HepG2 (cell line): ENCODE data around the gene ENDOD1. TPM values are rescaled to one million over a fixed set of nuclear protein-coding genes. Genes with fewer than 3 reads are reported as not detected.

Source experiments
- ATAC-seq: fragments of 200-7000 bp; cut with Tn5 transposase; 3 replicates; pipeline ENCODE4 v1.9.1; 2020; ENCODE audit warnings: mild to moderate bottlenecking, moderate library complexity
- BruUV-seq: library from RNA; stranded (reverse); fragments of 400-500 nt; replicated peaks from 2 replicates; lab custom pipeline; 2021; lab: Mats Ljungman, UMichigan
- CTCF ChIA-PET: fragments of 300-600 bp; formaldehyde crosslinking; extraction: SDS; loops from one replicate; lab custom pipeline; 2021; ENCODE audit warnings: low total read pairs, inconsistent platforms, low intra/inter-chr PET ratio; lab: Yijun Ruan, JAX
- POLR2A ChIA-PET: fragments of 350-600 bp; sonication (Branson Sonifier 250); formaldehyde crosslinking; loops from one replicate; lab custom pipeline; 2020; ENCODE audit warnings: antibody characterized with exemption, inconsistent platforms; lab: Yijun Ruan, JAX
- DNase-seq: peaks from one replicate; pipeline ENCODE4 v3.0.0-alpha.2; 2015; ENCODE audit warnings: low spot score
- FAIRE-seq: peaks from 3 replicates; lab custom pipeline; 2011; peaks lifted over from hg19 to GRCh38; lab: Jason Lieb, UNC
- H2AFZ ChIP-seq: one replicate; pipeline ENCODE4 v1.6.1; 2011; ENCODE audit warnings: low read length, inconsistent platforms
- H3K27ac ChIP-seq: fragments of 300-600 bp; 3 replicates; pipeline ENCODE4 v1.8.0; 2011; ENCODE audit warnings: mixed run types, mild to moderate bottlenecking, mixed read lengths, low read length, inconsistent platforms; ENCODE audit not compliant: insufficient read depth; ENCODE audit errors: extremely low read length
- H3K27me3 ChIP-seq, 2 experiments: fragments of 200-600 bp in 1 of 2; 2 replicates in 1 of 2; 3 replicates in 1 of 2; pipeline versions ENCODE4 v1.6.0 to v1.8.0; 2011; ENCODE audit warnings: low read length in 2 of 2, mild to moderate bottlenecking in 2 of 2, moderate library complexity in 2 of 2, inconsistent platforms in 1 of 2; ENCODE audit not compliant: insufficient read depth in 2 of 2, control insufficient read depth in 1 of 2
- H3K36me3 ChIP-seq, 2 experiments: fragments of 200-600 bp in 1 of 2; replicated peaks in 1 of 2; 2 replicates in 1 of 2; 3 replicates in 1 of 2; pipeline versions ENCODE4 v1.5.1 to v1.8.0; 2011; ENCODE audit warnings: low read length in 2 of 2, inconsistent platforms in 1 of 2; ENCODE audit not compliant: insufficient read depth in 2 of 2, control insufficient read depth in 1 of 2
- H3K4me1 ChIP-seq: 2 replicates; pipeline ENCODE4 v1.5.1; 2012; ENCODE audit warnings: low read length, inconsistent platforms; ENCODE audit not compliant: insufficient read depth
- H3K4me2 ChIP-seq: 2 replicates; pipeline ENCODE4 v1.6.0; 2011; ENCODE audit warnings: low read depth, low read length, inconsistent platforms
- H3K4me3 ChIP-seq, 3 experiments: fragments of 200-600 bp in 1 of 3; sonication (generic), shearing (Covaris generic) in 1 of 3; replicated peaks in 1 of 3; 2 replicates each; pipeline ENCODE4 v1.5.1; 2011 to 2016; ENCODE audit warnings: low read length in 3 of 3, inconsistent platforms in 2 of 3, low read depth in 2 of 3, mild to moderate bottlenecking in 2 of 3, control low read depth in 1 of 3, mixed read lengths in 1 of 3; ENCODE audit not compliant: insufficient read depth in 1 of 3
- H3K79me2 ChIP-seq: one replicate; pipeline ENCODE4 v1.6.1; 2011; ENCODE audit warnings: low read length, inconsistent platforms; ENCODE audit not compliant: insufficient read depth
- H3K9ac ChIP-seq: 2 replicates; pipeline ENCODE4 v1.6.0; 2011; ENCODE audit warnings: mild to moderate bottlenecking, low read depth, low read length, inconsistent platforms; ENCODE audit not compliant: insufficient read depth
- H3K9me3 ChIP-seq: 2 replicates; pipeline ENCODE4 v1.5.1; 2012; ENCODE audit warnings: mild to moderate bottlenecking, low read length
- H4K20me1 ChIP-seq: 2 replicates; pipeline ENCODE4 v1.6.0; 2011; ENCODE audit warnings: inconsistent platforms, mild to moderate bottlenecking, low read length, moderate library complexity; ENCODE audit not compliant: insufficient read depth
- ARID2 ChIP-seq: sonication (generic); formaldehyde crosslinking; IDR thresholded peaks from 2 replicates; pipeline ENCODE4 v1.8.1; 2022; ENCODE audit warnings: mild to moderate bottlenecking, missing genetic modification reagents, borderline replicate concordance
- ARID5B ChIP-seq: IDR thresholded peaks from 2 replicates; pipeline ENCODE4 v1.4.0; 2020; ENCODE audit warnings: mild to moderate bottlenecking, missing genetic modification reagents
- BORCS8-MEF2B ChIP-seq: sonication (generic); formaldehyde crosslinking; IDR thresholded peaks from 2 replicates; pipeline ENCODE4 v1.8.0; 2022; ENCODE audit warnings: mild to moderate bottlenecking, missing genetic modification reagents
- GATAD1 ChIP-seq: IDR thresholded peaks from 2 replicates; pipeline ENCODE4 v1.6.1; 2016; ENCODE audit warnings: missing genetic modification reagents, missing compliant biosample characterization
- HNRNPLL ChIP-seq: fragments of 200-400 bp; formaldehyde crosslinking; IDR thresholded peaks from 2 replicates; pipeline ENCODE4 v1.6.1; 2017; ENCODE audit warnings: mild to moderate bottlenecking, low read depth, low read length; ENCODE audit not compliant: poor library complexity, severe bottlenecking
- KAT2B ChIP-seq: fragments of 150-350 bp; IDR thresholded peaks from 2 replicates; pipeline ENCODE4 v1.6.1; 2014; ENCODE audit warnings: low read depth, low read length, borderline replicate concordance
- KAT8 ChIP-seq: IDR thresholded peaks from 2 replicates; pipeline ENCODE4 v1.6.1; 2016; ENCODE audit warnings: missing genetic modification reagents, missing compliant biosample characterization
- MEF2D ChIP-seq: sonication (generic); formaldehyde crosslinking; IDR thresholded peaks from 2 replicates; pipeline ENCODE4 v1.5.1; 2020; ENCODE audit warnings: mild to moderate bottlenecking, missing genetic modification reagents
- RAD21 ChIP-seq: fragments of 450-650 bp; formaldehyde crosslinking; IDR thresholded peaks from 2 replicates; pipeline ENCODE4 v1.5.0; 2020; ENCODE audit warnings: mild to moderate bottlenecking
- RFXAP ChIP-seq: sonication (generic); formaldehyde crosslinking; IDR thresholded peaks from 2 replicates; pipeline ENCODE4 v1.4.0; 2020; ENCODE audit warnings: missing genetic modification reagents, borderline replicate concordance
- SP1 ChIP-seq, 2 experiments: fragments of 450-650 bp in 1 of 2; sonication (generic) in 1 of 2; formaldehyde crosslinking in 1 of 2; IDR thresholded peaks; 2 replicates each; pipeline versions ENCODE4 v1.4.0 to v1.6.1; 2016 to 2020; ENCODE audit warnings: missing genetic modification reagents in 1 of 2
- ZBTB3 ChIP-seq: sonication (generic); formaldehyde crosslinking; IDR thresholded peaks from 2 replicates; pipeline ENCODE4 v1.4.0; 2020; ENCODE audit warnings: low read depth, mild to moderate bottlenecking, moderate library complexity, missing genetic modification reagents, borderline replicate concordance
- ZFP90 ChIP-seq: sonication (generic); formaldehyde crosslinking; IDR thresholded peaks from 2 replicates; pipeline ENCODE4 v1.8.0; 2022; ENCODE audit warnings: missing genetic modification reagents, mild to moderate bottlenecking, inconsistent platforms, borderline replicate concordance
- ZNF253 ChIP-seq: sonication (generic); formaldehyde crosslinking; IDR thresholded peaks from 2 replicates; pipeline ENCODE4 v1.8.0; 2022; ENCODE audit warnings: mild to moderate bottlenecking, missing genetic modification reagents, borderline replicate concordance
- ZNF350 ChIP-seq: sonication (generic); formaldehyde crosslinking; IDR thresholded peaks from 2 replicates; pipeline ENCODE4 v1.4.0; 2020; ENCODE audit warnings: mild to moderate bottlenecking, low read depth, missing genetic modification reagents, borderline replicate concordance
- ZNF773 ChIP-seq: sonication (generic); formaldehyde crosslinking; IDR thresholded peaks from 2 replicates; pipeline ENCODE4 v1.4.0; 2020; ENCODE audit warnings: missing genetic modification reagents, borderline replicate concordance
- ZSCAN21 ChIP-seq: sonication (generic); formaldehyde crosslinking; IDR thresholded peaks from 2 replicates; pipeline ENCODE4 v1.8.0; 2022; ENCODE audit warnings: mild to moderate bottlenecking, missing genetic modification reagents, moderate library complexity, borderline replicate concordance
- WGBS: methylation state at CpG from one replicate; pipeline ENCODE4 v1.1.6; 2017; ENCODE audit warnings: low lambda C conversion rate; 5-methylcytosine and 5-hydroxymethylcytosine counted together
- in situ Hi-C: cut with HindIII; loops from 2 replicates; pipeline ENCODE4 v1.10.0; 2017; ENCODE audit warnings: low pct_unique_long_range_greater_than_20kb; ENCODE audit not compliant: extremely low pct_ligation_motif_present
- intact Hi-C: fragments of 100-400 bp; cut with micrococcal nuclease; formaldehyde crosslinking; loops from one replicate; pipeline ENCODE4 v1.10.0; 2022; ENCODE audit not compliant: unreplicated experiment
- polyA plus RNA-seq, 8 experiments: library from polyadenylated mRNA; depleted of rRNA in 3 of 8; stranded (reverse) in 7 of 8; unstranded in 1 of 8; fragments of >200 nt; fragmentation: Illumina TruSeq in 4 of 8; extraction: Trizol in 4 of 8; gene quantifications; 2 replicates each; pipeline versions ENCODE4 v1.2.1 to v1.2.3, GENCODE V29; 2011 to 2016; ENCODE audit warnings: low read depth in 4 of 8, missing spikeins in 1 of 8, mixed read lengths in 1 of 8; ENCODE audit not compliant: insufficient read depth in 1 of 8
- total RNA-seq, 5 experiments: library from RNA; depleted of rRNA; stranded (reverse); fragments of >200 nt; fragmentation: Illumina TruSeq; extraction: Trizol; gene quantifications; 2 replicates each; pipeline ENCODE4 v1.2.3, GENCODE V29; 2016; ENCODE audit warnings: low read depth in 1 of 5
- TF ChIP-seq, protein P1 (sequence below): sonication (generic); formaldehyde crosslinking; IDR thresholded peaks from 2 replicates; pipeline ENCODE4 v1.8.1; 2023; ENCODE audit warnings: mild to moderate bottlenecking, missing genetic modification reagents

ENDOD1 gene
- total and polyA plus RNA-seq, 2 of the 13 experiments (the other 11 are each of a cell fraction or from before 2014, with no cell fraction given), result 2.0 to 6.8 TPM

DNA sequence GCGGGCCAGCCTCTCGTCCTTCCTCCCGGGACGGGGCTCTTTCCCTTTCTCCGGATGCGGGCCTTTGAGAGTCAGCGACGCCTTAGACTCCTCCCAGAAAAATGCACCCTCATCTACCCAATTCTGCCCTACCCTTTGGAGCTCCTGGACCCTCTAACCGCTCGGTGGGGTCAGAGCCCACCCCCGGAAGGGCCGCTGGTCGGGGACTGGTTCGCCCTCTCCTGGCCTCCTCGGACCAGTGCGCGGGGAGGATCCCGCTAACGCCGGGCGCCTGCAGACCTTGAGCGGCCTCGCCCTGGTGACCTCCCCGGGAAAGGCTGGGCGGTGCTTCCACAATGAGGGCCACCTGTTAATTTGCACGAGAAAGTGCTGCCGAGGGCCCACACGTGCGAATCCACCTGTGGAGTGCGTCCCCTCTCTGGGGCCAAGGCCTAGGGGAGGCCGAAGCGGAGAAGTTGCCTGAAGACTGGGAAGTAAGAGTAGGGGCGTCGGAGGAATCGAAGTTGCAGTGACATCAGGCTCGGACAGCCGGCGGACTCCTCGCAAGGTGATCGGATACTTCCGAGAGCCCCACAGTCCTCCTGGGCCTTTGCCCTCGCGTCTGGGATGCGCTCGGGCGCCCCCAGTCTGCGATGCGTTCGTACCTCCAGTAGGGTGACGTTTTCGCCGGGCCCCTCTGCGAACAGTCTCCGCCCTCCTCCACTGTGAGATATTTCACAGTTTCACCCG lies 61.5 kb downstream of the ENDOD1 start:
- H3K9me3 ChIP-seq, result no peaks in the 10 kb centered on the region
- intact Hi-C loops, result loop anchor here (1.0 to 5.0 kb wide), 5 partner anchors 60 to 554 kb away; partner anchors contain the start of gene SESN3
- WGBS, result 78% methylated on average over 48 of the region's 55 CpGs
- DNase-seq (peak; percentile 78), FAIRE-seq (no peak), ATAC-seq (peak; percentile 89)
- H2AFZ ChIP-seq, result no peak overlapping the region
- H3K4me3 ChIP-seq, result peak overlapping the region in 1 of 3 experiments; percentile 48; a peak in 1 of 6 replicates
- POLR2A ChIA-PET, result interaction anchor here (1.1 kb wide), 1 partner anchor 84 kb away, joined by 3 read pairs; no protein-coding TSS in a partner anchor
- H3K79me2 ChIP-seq, result no peaks in the 10 kb centered on the region
- CTCF ChIA-PET, result interaction anchor here (1.2 to 2.4 kb wide), 6 partner anchors 82 to 1276 kb away, joined by 3 to 35 read pairs (median 6); no protein-coding TSS in a partner anchor
- no peak overlapping the region for H3K27ac ChIP-seq
- no peak overlapping the region for H3K9ac ChIP-seq
- peak overlapping the region; percentile 78 for H3K4me2 ChIP-seq
- H3K36me3 ChIP-seq, result no peaks in the 10 kb centered on the region
- in situ Hi-C loops, result loop anchor here (5.0 to 10.0 kb wide), 3 partner anchors 214 to 616 kb away; no protein-coding TSS in a partner anchor
- no peaks in the 10 kb centered on the region; a peak in 1 of 5 replicates for H3K27me3 ChIP-seq
- BruUV-seq, result no TSS peak
- H4K20me1 ChIP-seq, result no peaks in the 10 kb centered on the region
- H3K4me1 ChIP-seq, result peaks cover 44% of the 10 kb centered on the region
- TF ChIP-seq ARID2 (CRISPR knock-in tag), result no peak
- peak; percentile 26; the same call in 1 of the 2 replicates for TF ChIP-seq BORCS8-MEF2B (CRISPR knock-in tag)
- TF ChIP-seq RFXAP (CRISPR knock-in tag), result 0 out of 2 replicates have a peak, but pooled peaks have one; percentile 2
- TF ChIP-seq ZNF773 (CRISPR knock-in tag), result no peak
- 0 out of 2 replicates have a peak, but pooled peaks have one; percentile 24 for TF ChIP-seq ZNF253 (CRISPR knock-in tag)
- no peak for TF ChIP-seq KAT2B
- TF ChIP-seq ZSCAN21 (CRISPR knock-in tag), result no peak
- TF ChIP-seq MEF2D (CRISPR knock-in tag), result 0 out of 2 replicates have a peak, but pooled peaks have one; percentile 22
- peak; percentile 19; the same call in 1 of the 2 replicates for TF ChIP-seq ZBTB3 (CRISPR knock-in tag)
- no peak for TF ChIP-seq ZFP90 (CRISPR knock-in tag)
- TF ChIP-seq, protein P1, sequence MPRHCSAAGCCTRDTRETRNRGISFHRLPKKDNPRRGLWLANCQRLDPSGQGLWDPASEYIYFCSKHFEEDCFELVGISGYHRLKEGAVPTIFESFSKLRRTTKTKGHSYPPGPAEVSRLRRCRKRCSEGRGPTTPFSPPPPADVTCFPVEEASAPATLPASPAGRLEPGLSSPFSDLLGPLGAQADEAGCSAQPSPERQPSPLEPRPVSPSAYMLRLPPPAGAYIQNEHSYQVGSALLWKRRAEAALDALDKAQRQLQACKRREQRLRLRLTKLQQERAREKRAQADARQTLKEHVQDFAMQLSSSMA, result 0 out of 2 replicates have a peak, but pooled peaks have one; percentile 44
- TF ChIP-seq ARID5B (CRISPR knock-in tag), result peak; percentile 22; the same call in 1 of the 2 replicates
- TF ChIP-seq RAD21 (CRISPR knock-in tag), result peak; percentile 81
- 0 out of 2 replicates have a peak, but pooled peaks have one; percentile 20 for TF ChIP-seq GATAD1 (CRISPR knock-in tag)
- 0 out of 2 replicates have a peak, but pooled peaks have one; percentile 31 for TF ChIP-seq KAT8
- TF ChIP-seq ZNF350, result 0 out of 2 replicates have a peak, but pooled peaks have one; percentile 21
- TF ChIP-seq HNRNPLL, result peak; percentile 48
- TF ChIP-seq SP1 (IDR thresholded peaks at IDR 0.05), result no peak
- 0 out of 2 replicates have a peak, but pooled peaks have one; percentile 42 for TF ChIP-seq SP1 (CRISPR knock-in tag; IDR thresholded peaks at IDR 0.05)
